IMR-90 (cell line): ENCODE measurements around the gene PRKACB. TPM values are rescaled to one million over a fixed set of nuclear protein-coding genes. Genes with fewer than 3 reads are reported as not detected.
"Not testable (repeated sequence)": the region's sequence is repeated elsewhere in the genome, so short reads cannot be mapped to it uniquely, and the experiment has no call there.

Source experiments
- ATAC-seq: fragments of 200-7000 bp; cut with Tn5 transposase; 2 replicates; pipeline ENCODE4 v1.9.1; 2020; ENCODE audit warnings: low read depth, mild to moderate bottlenecking, moderate library complexity
- BruUV-seq: library from RNA; stranded (reverse); fragments of 400-500 nt; replicated peaks from 2 replicates; lab custom pipeline; 2021; lab: Mats Ljungman, UMichigan
- CTCF ChIA-PET: fragments of 300-600 bp; formaldehyde crosslinking; extraction: SDS; loops from one replicate; lab custom pipeline; 2021; ENCODE audit warnings: antibody characterized with exemption; lab: Yijun Ruan, JAX
- POLR2A ChIA-PET: fragments of 300-600 bp; sonication (Branson Sonifier 250); formaldehyde crosslinking; loops from one replicate; lab custom pipeline; 2022; ENCODE audit warnings: antibody characterized with exemption; ENCODE audit not compliant: unreplicated experiment; lab: Charles Lee
- DNase-seq: peaks from one replicate; pipeline ENCODE4 v3.0.0; 2013
- H2AFZ ChIP-seq: replicated peaks from 2 replicates; pipeline ENCODE3; 2013; ENCODE audit warnings: low read length, mild to moderate bottlenecking; ENCODE audit not compliant: poor library complexity
- H2AK5ac ChIP-seq: 2 replicates; pipeline ENCODE4 v1.6.1; 2013; ENCODE audit warnings: low read depth, low read length, inconsistent platforms
- H2AK9ac ChIP-seq: replicated peaks from 2 replicates; pipeline ENCODE3; 2013; ENCODE audit warnings: mild to moderate bottlenecking, low read depth, low read length, moderate library complexity; ENCODE audit not compliant: poor library complexity
- H2BK120ac ChIP-seq: 2 replicates; pipeline ENCODE4 v1.6.1; 2013; ENCODE audit warnings: low read depth, low read length, inconsistent platforms
- H2BK15ac ChIP-seq: 3 replicates; pipeline ENCODE4 v1.6.1; 2013; ENCODE audit warnings: low read depth, low read length, inconsistent platforms
- H2BK20ac ChIP-seq: 2 replicates; pipeline ENCODE4 v1.6.1; 2013; ENCODE audit warnings: low read depth, mild to moderate bottlenecking, inconsistent platforms, low read length, moderate library complexity
- H2BK5ac ChIP-seq: 2 replicates; pipeline ENCODE4 v1.6.1; 2013; ENCODE audit warnings: mild to moderate bottlenecking, low read depth, low read length, inconsistent platforms; ENCODE audit not compliant: poor library complexity, severe bottlenecking
- H3K14ac ChIP-seq: replicated peaks from 2 replicates; pipeline ENCODE4 v1.6.1; 2013; ENCODE audit warnings: low read depth, low read length, inconsistent platforms
- H3K18ac ChIP-seq: 2 replicates; pipeline ENCODE4 v1.6.1; 2013; ENCODE audit warnings: low read depth, low read length, control low read depth
- H3K23ac ChIP-seq: 2 replicates; pipeline ENCODE4 v1.6.1; 2013; ENCODE audit warnings: low read depth, low read length, inconsistent platforms
- H3K27ac ChIP-seq: 2 replicates; pipeline ENCODE4 v1.5.1; 2013; ENCODE audit warnings: mild to moderate bottlenecking, control low read depth, low read length; ENCODE audit not compliant: insufficient read depth
- H3K27me3 ChIP-seq: 2 replicates; pipeline ENCODE4 v1.6.1; 2013; ENCODE audit warnings: low read length; ENCODE audit not compliant: control insufficient read depth, insufficient read depth
- H3K36me3 ChIP-seq: 2 replicates; pipeline ENCODE4 v1.6.1; 2013; ENCODE audit warnings: low read length, mixed read lengths; ENCODE audit not compliant: control insufficient read depth, insufficient read depth
- H3K4ac ChIP-seq: 2 replicates; pipeline ENCODE4 v1.6.1; 2013; ENCODE audit warnings: low read depth, low read length, inconsistent platforms
- H3K4me1 ChIP-seq: 2 replicates; pipeline ENCODE4 v1.6.1; 2013; ENCODE audit warnings: low read length, mixed read lengths; ENCODE audit not compliant: control insufficient read depth, insufficient read depth
- H3K4me2 ChIP-seq: 2 replicates; pipeline ENCODE4 v1.6.1; 2013; ENCODE audit warnings: low read depth, mild to moderate bottlenecking, control low read depth, low read length, moderate library complexity
- H3K4me3 ChIP-seq: 2 replicates; pipeline ENCODE4 v1.5.1; 2013; ENCODE audit warnings: low read depth, mild to moderate bottlenecking, control low read depth, low read length, moderate library complexity; ENCODE audit not compliant: insufficient read depth
- H3K56ac ChIP-seq: 2 replicates; pipeline ENCODE4 v1.6.1; 2013; ENCODE audit warnings: low read length, inconsistent platforms; ENCODE audit not compliant: insufficient read depth; ENCODE audit errors: extremely low read depth
- H3K79me1 ChIP-seq, 2 experiments: 2 replicates each; pipeline ENCODE4 v1.6.1; 2013; ENCODE audit warnings: low read length in 2 of 2, inconsistent platforms in 1 of 2, low read depth in 1 of 2
- H3K9ac ChIP-seq: 2 replicates; pipeline ENCODE4 v1.6.1; 2013; ENCODE audit warnings: low read depth, low read length, control low read depth
- H3K9me1 ChIP-seq: 2 replicates; pipeline ENCODE4 v1.6.1; 2013; ENCODE audit warnings: low read length, inconsistent platforms; ENCODE audit not compliant: insufficient read depth
- H3K9me3 ChIP-seq: 2 replicates; pipeline ENCODE4 v1.6.1; 2013; ENCODE audit warnings: low read length; ENCODE audit not compliant: control insufficient read depth, insufficient read depth
- H4K20me1 ChIP-seq: 2 replicates; pipeline ENCODE4 v1.6.1; 2013; ENCODE audit warnings: low read length, inconsistent platforms; ENCODE audit not compliant: insufficient read depth
- H4K5ac ChIP-seq: 2 replicates; pipeline ENCODE4 v1.6.1; 2013; ENCODE audit warnings: mild to moderate bottlenecking, low read depth, low read length, control low read depth
- H4K8ac ChIP-seq, 2 experiments: 2 replicates each; pipeline ENCODE4 v1.6.1; 2013; ENCODE audit warnings: low read depth in 2 of 2, low read length in 2 of 2, control low read depth in 1 of 2, inconsistent platforms in 1 of 2
- H4K91ac ChIP-seq: 2 replicates; pipeline ENCODE4 v1.6.1; 2013; ENCODE audit warnings: low read depth, low read length, inconsistent platforms; ENCODE audit not compliant: insufficient read depth
- FOS ChIP-seq: fragments of 150-350 bp; IDR thresholded peaks from 2 replicates; pipeline ENCODE4 v1.6.1; 2016; ENCODE audit warnings: low read depth, low read length
- MAFK ChIP-seq: IDR thresholded peaks from 2 replicates; pipeline ENCODE4 v1.6.1; 2012; ENCODE audit warnings: low read depth, low read length, improper control_type of control experiment
- NFE2L2 ChIP-seq: fragments of 150-350 bp; IDR thresholded peaks from 2 replicates; pipeline ENCODE4 v1.6.1; 2016; ENCODE audit warnings: low read depth, mild to moderate bottlenecking, low read length
- WGBS, 2 experiments: methylation state at CpG; one replicate each; pipeline versions ENCODE4 v1.1.5 to v1.1.7; 2013; ENCODE audit warnings: missing lambda C conversion rate in 2 of 2; ENCODE audit not compliant: insufficient read length in 1 of 2; ENCODE audit errors: extremely low coverage in 2 of 2; 5-methylcytosine and 5-hydroxymethylcytosine counted together
- dilution Hi-C: fragments of 300-500 bp; cut with HindIII; formaldehyde crosslinking; loops from one replicate; pipeline ENCODE4 v1.14.3; 2018; ENCODE audit warnings: low sequenced_read_pairs; ENCODE audit not compliant: unreplicated experiment
- in situ Hi-C: fragments of 300-500 bp; cut with MboI; formaldehyde crosslinking; loops from 3 replicates; pipeline ENCODE4 v1.14.3; 2019; ENCODE audit warnings: low sequenced_read_pairs, inconsistent platforms, mixed read lengths
- intact Hi-C: fragments of 100-400 bp; cut with micrococcal nuclease; formaldehyde crosslinking; loops from 2 replicates; pipeline ENCODE4 v1.10.0; 2022
- polyA plus RNA-seq, 3 experiments: library from polyadenylated mRNA; depleted of rRNA; stranded (reverse); fragments of >200 nt; gene quantifications; 2 replicates each; pipeline ENCODE4 v1.2.3, GENCODE V29; 2012; ENCODE audit warnings: low replicate concordance in 1 of 3
- total RNA-seq: library from RNA; depleted of rRNA; stranded (reverse); fragments of >200 nt; gene quantifications from 2 replicates; pipeline ENCODE4 v1.2.3, GENCODE V29; 2012
- TF ChIP-seq, protein P1 (sequence below): conservative IDR thresholded peaks from 2 replicates; pipeline ENCODE4 v1.5.1; 2012; ENCODE audit warnings: mild to moderate bottlenecking, low read depth, low read length, improper control_type of control experiment

The PRKACB gene
- total and polyA plus RNA-seq, 2 of the 4 experiments (the other 2 are of a cell fraction), result 8.2 to 8.3 TPM

DNA sequence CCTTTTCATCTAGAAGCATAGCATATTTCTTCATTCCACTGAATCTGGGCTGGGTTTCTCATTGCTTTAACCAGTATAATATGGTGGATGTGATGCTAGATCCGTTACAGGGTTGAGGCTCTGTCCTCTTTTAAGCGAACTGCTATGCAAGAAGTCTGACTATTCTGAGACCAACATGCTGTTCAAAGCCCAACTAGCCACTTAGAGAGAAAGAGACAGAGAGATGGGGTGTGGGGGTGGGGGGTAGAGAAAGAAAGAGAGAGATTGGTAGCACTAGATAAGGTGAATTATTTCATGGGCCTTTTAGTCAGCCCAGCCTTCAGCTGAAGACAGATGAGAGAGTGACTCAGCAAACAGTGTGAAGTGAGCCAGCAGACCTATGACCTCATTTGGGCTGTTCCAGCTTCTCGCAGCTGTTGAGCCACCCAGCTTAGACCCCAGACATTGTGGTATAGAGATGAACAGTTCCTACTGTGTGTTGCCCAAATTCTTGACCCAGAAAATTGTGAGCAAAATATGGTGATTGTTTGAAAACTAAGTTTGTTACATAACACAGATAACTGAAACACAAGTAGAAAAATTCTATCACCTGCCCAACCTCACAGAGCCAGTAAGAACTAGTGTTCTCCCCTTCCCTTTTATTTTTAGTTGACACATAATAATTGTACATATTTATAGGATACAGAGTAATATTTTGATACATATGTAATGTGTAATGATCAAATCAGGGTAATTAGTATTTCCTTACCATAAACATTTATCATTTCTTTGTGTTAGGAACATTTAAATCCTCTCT lies 40.7 kb upstream of the PRKACB start (continued):
- TF ChIP-seq, protein P1, sequence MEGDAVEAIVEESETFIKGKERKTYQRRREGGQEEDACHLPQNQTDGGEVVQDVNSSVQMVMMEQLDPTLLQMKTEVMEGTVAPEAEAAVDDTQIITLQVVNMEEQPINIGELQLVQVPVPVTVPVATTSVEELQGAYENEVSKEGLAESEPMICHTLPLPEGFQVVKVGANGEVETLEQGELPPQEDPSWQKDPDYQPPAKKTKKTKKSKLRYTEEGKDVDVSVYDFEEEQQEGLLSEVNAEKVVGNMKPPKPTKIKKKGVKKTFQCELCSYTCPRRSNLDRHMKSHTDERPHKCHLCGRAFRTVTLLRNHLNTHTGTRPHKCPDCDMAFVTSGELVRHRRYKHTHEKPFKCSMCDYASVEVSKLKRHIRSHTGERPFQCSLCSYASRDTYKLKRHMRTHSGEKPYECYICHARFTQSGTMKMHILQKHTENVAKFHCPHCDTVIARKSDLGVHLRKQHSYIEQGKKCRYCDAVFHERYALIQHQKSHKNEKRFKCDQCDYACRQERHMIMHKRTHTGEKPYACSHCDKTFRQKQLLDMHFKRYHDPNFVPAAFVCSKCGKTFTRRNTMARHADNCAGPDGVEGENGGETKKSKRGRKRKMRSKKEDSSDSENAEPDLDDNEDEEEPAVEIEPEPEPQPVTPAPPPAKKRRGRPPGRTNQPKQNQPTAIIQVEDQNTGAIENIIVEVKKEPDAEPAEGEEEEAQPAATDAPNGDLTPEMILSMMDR, result no peak

DNA sequence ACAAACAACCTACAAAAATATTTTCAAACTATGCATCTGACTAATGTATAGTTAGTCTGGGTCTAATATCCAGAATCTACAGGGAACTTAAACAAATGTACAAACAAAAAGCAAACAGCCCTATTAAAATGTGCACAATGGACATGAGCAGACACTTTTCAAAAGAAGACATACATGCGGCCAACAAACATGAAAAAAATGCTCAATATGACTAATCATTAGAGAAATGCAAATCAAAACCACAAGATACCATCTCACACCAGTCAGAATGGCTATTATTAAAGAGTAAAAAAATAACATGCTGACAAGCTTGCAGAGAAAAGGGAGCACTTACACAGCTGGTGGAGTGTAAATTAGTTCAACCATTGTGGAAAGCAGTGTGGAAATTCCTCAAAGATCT lies 36.5 kb upstream of the PRKACB start:
- H3K4me3 ChIP-seq, H3K9me3 ChIP-seq, H3K9ac ChIP-seq, H3K18ac ChIP-seq, H2AK5ac ChIP-seq, H4K20me1 ChIP-seq, intact Hi-C loops, H2BK15ac ChIP-seq, H3K14ac ChIP-seq, H3K23ac ChIP-seq, H3K27me3 ChIP-seq, H2AFZ ChIP-seq, H3K27ac ChIP-seq, in situ Hi-C loops, BruUV-seq, H3K4me1 ChIP-seq, H3K4ac ChIP-seq, H3K9me1 ChIP-seq, POLR2A ChIA-PET, H4K91ac ChIP-seq, H3K4me2 ChIP-seq, H2AK9ac ChIP-seq, H3K56ac ChIP-seq, CTCF ChIA-PET, H3K36me3 ChIP-seq, dilution Hi-C loops: not testable (repeated sequence)
- DNase-seq, result peak; percentile 82
- Histone ChIP-seq H4K5ac (peak overlapping the region; percentile 9; the same call in 1 of the 2 replicates), H4K8ac (peak overlapping the region in 1 of 2 experiments; percentile 76; a peak in 2 of 4 replicates), H2BK120ac (peak overlapping the region; percentile 53; the same call in 1 of the 2 replicates), H2BK5ac (peak overlapping the region; percentile 89), H2BK20ac (peak overlapping the region; percentile 55; the same call in 1 of the 2 replicates), H3K79me1 (peaks cover 8 to 16% of the 10 kb centered on the region in 2 experiments; a peak in 2 of 4 replicates)
- TF ChIP-seq FOS, result peak; percentile 44; the same call in 1 of the 2 replicates
- TF ChIP-seq NFE2L2, result peak; percentile 82
- peak; percentile 66 for TF ChIP-seq MAFK
- ATAC-seq, result peak; percentile 68
- WGBS, 2 experiments, result no CpG with 5 or more reads among the region's 1 CpG
